GM12873 (cell line): ENCODE results near the gene SLC41A2.

Experiments
- CTCF ChIP-seq: IDR thresholded peaks from 2 replicates; pipeline ENCODE4 v1.5.1; 2012; ENCODE audit warnings: low read depth, mild to moderate bottlenecking, moderate library complexity, low read length, control low read depth; ENCODE audit not compliant: insufficient read depth; ENCODE audit errors: missing control alignments

Gene SLC41A2

GRCh38 chr12:104958001-104958804 lies at the start of gene SLC41A2:
SLC41A2 (minus strand) TSS chr12:104958290; CDS start chr12:104928527, 29,763 bp downstream.
- peak; percentile 19 for TF ChIP-seq CTCF

- no peak for TF ChIP-seq CTCF
Measured at GRCh38 chr12:105001476-105001875, 43.4 kb upstream of the SLC41A2 start.

GRCh38 chr12:104999347-104999685 lies 41.2 kb upstream of the SLC41A2 start:
- no peak for TF ChIP-seq CTCF

- TF ChIP-seq CTCF: no peak
Measured at GRCh38 chr12:104998423-104999346, 40.6 kb upstream of the SLC41A2 start.

- TF ChIP-seq CTCF: no peak
Measured at GRCh38 chr12:104997541-104997940, 39.5 kb upstream of the SLC41A2 start.

GRCh38 chr12:104994336-104994735 lies 36.2 kb upstream of the SLC41A2 start:
- TF ChIP-seq CTCF: no peak

- no peak for TF ChIP-seq CTCF
Measured at GRCh38 chr12:104991565-104992128, 33.6 kb upstream of the SLC41A2 start.
